Stimulated activated CD8-positive, alpha-beta memory T cell treated with anti-CD3 and anti-CD28 coated beads, Interleukin-15, amount 100 ng/mL, for 4 hours (primary cell): Measurements from ENCODE around the gene DDC.
"Not testable (repeated sequence)": the region's sequence is repeated elsewhere in the genome, so short reads cannot be mapped to it uniquely, and the experiment has no call there.

Experiments used
- DNase-seq, 2 donors: peaks; one replicate each; pipeline ENCODE4 v3.0.0-alpha.2; 2020; ENCODE audit warnings: low read depth in 2 of 2

The DDC gene

GRCh38 chr7:50555594-50556140 is 9.5 kb downstream of the DDC start:
- no peak for DNase-seq

- DNase-seq = no peak
These were observed 10.5 kb downstream of the DDC start for GRCh38 chr7:50554431-50555322.

GRCh38 chr7:50553973-50554372 is 11.2 kb downstream of the DDC start:
- DNase-seq = no peak

GRCh38 chr7:50552921-50553320 is 12.3 kb downstream of the DDC start:
- no peak for DNase-seq

GRCh38 chr7:50552139-50552538 is 13.1 kb downstream of the DDC start:
- no peak for DNase-seq

GRCh38 chr7:50545613-50546012 is 19.6 kb downstream of the DDC start:
- not testable (repeated sequence) for DNase-seq

GRCh38 chr7:50544992-50545391 is 20.2 kb downstream of the DDC start:
- no peak for DNase-seq

- DNase-seq = no peak
These were observed 21.3 kb downstream of the DDC start for GRCh38 chr7:50543776-50544442.

GRCh38 chr7:50542132-50542531 is 23.1 kb downstream of the DDC start:
- DNase-seq = no peak

- DNase-seq = no peak
These were observed 24.2 kb downstream of the DDC start for GRCh38 chr7:50540785-50541579.

- DNase-seq = no peak
These were observed 25.5 kb downstream of the DDC start for GRCh38 chr7:50539725-50540124.

GRCh38 chr7:50538478-50538877 is 26.7 kb downstream of the DDC start:
- no peak for DNase-seq

- no peak for DNase-seq
These were observed 27.8 kb downstream of the DDC start for GRCh38 chr7:50537417-50537816.

- DNase-seq = not testable (repeated sequence)
These were observed 29.9 kb downstream of the DDC start for GRCh38 chr7:50535291-50535711.

- DNase-seq = no peak
These were observed 30.4 kb downstream of the DDC start for GRCh38 chr7:50534690-50535290.

- no peak for DNase-seq
These were observed 31.3 kb downstream of the DDC start for GRCh38 chr7:50533866-50534265.

GRCh38 chr7:50531928-50532327 is 33.3 kb downstream of the DDC start:
- no peak for DNase-seq

GRCh38 chr7:50531401-50531911 is 33.7 kb downstream of the DDC start:
- no peak for DNase-seq

GRCh38 chr7:50530766-50531165 is 34.4 kb downstream of the DDC start:
- DNase-seq = no peak

GRCh38 chr7:50529093-50529862 is 35.9 kb downstream of the DDC start:
- DNase-seq = no peak
